ENCODE results near the gene MCRS1.
A peak's percentile ranks its signal among the peaks of the same experiment; 100 is the strongest.

The MCRS1 gene

DNA sequence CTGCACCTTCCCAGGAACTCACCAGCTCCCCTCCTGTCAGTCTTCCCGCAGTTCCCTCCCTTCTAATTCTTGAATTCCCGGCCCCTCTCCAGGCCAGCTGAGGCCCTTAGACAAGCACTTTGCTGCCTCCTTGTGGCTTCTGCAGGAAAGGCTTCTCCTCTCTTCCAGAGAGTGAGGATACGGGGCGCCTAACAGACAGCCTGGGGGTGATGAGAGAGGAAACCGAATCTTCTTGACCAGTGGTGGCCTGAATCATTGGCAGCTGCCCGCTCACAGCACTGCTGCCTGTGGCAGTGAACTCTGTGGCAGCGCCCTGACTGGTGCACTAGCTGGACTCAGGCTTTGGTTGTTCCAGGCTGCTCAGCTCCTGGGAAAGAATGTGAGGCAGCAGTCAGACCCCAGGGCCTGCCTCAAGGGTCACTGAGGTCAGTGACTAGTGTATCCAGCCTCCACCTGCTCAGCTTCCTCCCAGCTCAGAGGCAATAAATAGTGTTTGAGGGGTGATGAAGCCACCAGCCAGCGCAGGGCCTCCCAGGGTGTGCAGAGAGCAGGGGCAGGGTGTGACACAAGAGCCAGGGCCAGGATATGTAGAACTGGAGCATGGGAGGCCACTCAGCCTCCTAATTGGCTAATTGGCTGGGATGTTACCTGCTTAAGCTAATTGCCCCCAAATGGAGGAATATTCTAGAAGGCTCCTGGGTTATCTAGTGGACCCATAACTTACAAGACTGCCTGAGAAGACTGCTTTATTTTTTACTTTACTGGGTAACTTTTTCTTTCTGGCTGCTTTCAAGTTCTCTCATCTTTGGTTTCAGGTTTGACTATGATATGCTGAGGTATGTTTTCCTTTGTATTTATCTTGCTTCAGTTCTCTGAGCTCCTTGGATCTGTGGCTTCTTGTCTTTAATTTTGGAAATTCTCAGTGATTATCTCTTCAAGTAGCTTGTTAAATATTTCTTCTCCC lies 12.9 kb upstream of the MCRS1 start:
- peak; percentile 50 for DNase-seq

DNA sequence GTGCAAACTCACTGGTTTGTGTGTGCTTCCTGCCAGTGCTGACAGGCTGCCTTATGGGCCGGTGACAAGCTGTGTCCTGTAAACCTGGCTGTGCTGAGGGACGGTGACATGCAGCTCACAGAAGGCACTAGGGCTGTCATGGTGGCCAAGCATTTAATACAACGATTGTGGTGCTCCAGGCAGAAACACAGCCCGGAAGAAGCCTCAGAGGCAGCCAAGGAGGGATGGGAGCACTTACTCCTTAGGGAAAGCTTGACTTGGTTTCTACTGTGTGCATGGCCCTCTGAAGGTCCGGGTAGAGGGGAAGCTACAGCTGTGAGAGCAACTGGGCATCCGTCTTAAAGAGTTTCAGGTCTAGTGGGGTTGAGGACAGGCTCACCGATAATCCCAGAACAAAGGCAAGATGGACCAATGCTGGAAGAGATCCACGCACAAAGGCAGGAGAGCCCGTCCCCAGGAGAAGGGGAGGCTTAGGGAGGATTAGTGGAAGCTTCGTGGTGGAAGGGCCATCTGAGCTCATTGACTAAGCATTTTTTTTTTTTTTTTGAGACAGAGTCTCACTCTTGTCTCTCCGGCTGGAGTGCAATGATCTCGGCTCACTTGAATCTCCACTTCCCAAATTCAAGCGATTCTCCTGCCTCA lies 10.7 kb upstream of the MCRS1 start:
- DNase-seq = no peak

DNA sequence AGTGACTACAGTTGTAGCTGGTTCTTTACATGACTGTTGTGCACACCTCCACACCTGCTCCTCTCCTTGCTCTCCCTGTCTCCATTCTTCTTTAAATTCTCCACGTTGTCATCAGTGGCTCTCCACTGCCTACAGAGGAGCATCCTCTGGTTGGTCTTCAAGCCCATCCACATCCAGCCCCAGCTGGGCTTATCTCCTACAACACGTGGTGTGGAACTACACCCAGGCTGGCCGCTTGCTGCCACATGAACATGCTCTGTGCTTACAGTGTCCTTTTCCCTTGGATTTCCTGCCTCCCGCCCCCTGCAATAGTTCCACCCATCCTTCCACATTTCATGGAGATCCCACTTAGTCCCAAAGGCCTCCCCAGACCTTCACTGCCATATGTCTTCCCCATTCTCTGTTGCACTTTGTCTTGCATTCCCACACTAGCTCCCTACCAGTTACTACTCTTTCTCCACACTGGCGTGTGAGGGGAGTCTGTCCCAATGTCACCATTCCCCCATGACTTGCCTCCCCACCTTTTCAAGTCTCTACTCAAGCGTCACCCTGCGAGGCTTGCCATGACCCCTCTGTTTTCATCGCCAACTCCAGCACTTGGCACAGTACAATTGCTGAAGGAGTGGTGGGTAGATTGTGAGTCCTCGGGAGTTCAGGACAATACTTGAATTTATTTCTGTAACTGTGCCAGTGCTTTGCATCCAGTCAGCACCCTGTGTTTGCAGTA lies 9.8 kb upstream of the MCRS1 start:
- DNase-seq = no peak

DNA sequence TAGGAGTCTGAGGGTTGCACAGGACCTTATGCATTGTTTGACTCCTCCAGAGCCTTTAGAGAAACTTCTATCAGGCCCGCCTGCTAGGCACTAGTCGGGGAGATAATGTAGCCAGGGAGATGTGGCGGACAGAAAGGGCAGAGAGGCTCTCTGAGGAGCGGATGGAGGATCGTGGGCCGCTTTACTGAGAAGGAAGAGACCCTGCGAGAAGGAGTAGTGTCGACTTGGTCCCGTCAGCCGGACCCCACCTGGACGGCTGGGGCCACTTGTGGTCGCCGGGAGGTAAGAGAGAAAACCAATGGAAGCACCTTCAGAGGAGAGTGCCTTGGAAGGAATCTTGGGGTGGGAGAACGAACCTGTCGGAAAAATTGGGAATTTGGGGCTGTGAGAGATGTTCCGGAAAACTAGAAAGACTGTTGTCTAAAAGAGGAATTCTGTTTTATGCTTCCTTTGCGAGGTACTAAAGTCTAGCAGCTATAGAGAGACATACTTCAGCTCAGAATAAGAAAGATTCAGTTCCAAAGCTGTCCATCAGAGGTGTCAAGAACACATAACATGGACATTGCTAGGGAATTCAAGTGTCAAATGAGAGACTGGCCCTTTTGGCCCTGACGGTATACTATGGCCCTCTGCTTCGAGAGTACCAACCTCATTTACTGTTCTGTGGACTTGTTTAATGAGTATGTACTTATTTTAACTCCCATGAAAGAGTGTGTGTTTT lies 660 bp upstream of the MCRS1 start:
- DNase-seq = no peak

DNA sequence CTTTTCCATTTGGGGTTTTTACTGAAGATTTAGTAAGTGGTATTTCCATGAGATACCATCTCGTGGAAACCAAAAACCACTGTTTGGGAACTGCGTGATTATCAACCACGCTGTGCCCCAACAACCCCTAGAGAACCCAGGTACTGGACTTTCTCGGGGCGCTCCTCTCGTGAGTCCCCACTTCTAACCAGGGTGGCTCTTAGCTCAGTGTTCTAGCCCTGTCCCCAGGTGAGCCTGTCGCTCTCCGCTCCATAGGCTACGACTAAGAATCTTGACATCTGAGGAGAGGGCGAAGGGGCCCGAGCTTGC lies 686 bp downstream of the MCRS1 start:
- DNase-seq = no peak

DNA sequence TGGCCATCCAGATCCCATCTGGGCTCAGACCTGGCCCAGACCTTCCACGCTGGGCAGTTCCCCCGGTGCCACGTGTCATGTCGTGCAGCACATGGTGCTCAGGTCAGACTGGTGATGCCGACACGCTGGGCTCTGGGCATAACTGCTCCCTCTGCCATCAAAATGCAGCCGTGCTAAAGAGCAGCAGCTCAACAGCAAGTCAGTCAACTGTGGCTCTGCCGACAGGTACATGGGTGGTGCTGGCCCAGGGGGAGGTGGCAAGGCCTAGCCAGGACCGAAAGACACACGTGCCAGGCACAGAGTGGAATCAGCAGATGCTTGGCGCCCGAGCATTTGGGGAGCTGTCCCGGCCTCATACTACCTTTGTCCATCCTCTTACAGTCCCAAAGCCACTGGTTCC lies 1.6 kb downstream of the MCRS1 start:
- no peak for DNase-seq

DNA sequence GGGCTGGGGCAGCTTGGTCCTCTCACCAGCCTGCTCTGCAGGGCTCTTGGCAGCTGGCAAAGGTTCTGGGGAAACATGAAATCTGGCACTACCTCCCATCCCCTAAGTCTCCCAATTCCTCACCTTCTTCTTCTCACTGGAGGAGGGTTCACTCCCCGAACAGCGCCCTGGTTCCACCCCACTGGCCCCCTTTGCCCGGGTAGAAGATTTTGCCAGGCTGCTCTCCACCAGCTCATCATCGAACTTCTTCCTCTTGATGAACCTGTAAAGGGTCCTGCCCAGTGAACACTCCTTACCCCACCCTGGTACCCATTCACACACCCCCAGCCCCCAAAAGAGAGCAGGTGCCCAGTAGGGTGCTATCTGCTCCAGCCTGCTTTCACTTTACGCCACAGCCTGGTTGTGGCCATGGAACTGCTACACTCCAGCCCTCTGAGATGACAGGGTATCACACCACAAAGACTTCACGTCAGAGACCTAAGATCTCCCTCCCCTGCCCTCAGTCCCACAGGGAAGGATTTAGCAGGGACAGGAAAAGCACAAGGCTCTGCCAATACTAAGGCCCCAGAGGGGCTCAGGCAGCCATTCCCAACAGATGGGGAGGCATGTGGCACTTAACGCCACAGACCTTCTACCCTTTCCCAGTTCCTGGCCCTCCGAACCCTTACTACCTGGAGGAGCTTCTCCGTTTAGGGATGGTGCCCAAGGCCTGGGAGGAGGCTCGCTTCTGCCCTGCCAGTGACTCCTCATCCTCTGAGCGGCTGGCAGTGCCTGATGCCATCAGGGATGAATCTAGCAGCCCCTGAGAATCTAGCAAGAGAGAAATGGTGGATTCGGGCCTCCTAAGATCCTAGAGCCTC lies 2.3 kb downstream of the MCRS1 start:
- no peak for DNase-seq

DNA sequence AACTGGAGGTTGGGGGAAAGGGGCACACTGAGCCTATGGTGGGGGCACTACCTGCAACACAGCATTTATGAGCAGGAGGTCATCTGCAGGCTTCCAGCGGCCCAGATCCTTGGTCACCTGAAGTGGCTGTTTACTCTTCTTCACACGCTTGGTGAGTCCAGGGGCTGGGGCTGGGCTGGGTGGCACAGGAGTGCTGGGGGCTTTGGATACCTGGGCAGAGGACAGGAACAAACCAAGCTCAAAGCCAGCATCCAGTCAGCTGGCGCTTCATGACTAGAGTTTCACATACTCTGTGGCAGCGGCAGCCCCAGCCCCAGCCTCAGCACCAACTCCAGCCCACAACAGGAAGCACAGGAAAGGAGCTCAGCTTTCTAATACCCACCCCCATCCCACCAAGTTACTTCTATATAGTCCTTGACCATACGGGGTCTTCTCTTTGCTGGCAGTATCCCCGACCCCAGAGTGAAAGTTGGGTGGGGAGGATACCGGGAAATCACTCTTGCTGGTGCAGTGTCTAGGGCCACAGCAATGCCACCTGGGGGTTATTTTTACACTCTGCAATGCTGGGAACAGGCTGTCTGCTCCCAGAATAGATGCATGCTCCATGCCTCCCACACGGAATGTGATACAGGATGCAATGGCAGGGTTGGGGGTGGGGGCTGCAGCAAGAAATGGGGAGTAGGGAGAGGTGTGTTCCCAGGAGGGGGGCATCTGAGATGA lies 3.1 kb downstream of the MCRS1 start:
- no peak for DNase-seq

DNA sequence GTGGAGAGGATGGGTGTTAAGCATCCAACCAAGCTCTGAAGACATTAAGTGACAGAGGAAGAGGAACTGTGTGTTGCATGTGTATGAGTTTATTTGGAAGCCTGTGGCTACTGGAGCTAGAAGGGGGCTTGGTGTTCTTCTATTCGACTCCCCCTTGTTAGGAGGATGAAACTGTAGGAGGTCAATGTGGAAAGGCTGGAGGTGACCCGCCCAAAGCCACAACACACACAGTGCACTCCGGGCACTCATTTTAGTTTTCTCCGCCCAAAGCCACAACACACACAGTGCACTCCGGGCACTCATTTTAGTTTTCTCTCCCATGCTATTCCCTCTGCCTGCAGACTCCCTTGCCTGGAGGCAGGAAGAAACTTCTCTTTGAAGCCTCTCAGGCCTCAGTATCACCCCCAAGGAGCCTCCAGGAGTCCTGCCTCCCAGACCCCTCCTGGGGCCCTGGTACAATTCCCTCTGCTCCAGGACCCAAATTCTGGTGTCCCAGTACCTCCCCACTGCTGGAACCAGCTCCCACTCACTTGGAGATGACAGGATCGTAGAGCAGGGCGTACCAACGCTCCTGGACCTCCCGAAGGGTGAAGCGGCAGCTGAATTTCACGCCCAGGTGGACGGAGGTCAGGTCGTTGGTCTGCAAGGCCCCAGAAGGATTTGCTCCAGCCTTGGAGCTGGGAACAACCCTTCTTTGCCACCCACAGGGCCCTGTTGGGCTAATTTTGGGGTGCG lies 3.8 kb downstream of the MCRS1 start:
- DNase-seq = no peak

DNA sequence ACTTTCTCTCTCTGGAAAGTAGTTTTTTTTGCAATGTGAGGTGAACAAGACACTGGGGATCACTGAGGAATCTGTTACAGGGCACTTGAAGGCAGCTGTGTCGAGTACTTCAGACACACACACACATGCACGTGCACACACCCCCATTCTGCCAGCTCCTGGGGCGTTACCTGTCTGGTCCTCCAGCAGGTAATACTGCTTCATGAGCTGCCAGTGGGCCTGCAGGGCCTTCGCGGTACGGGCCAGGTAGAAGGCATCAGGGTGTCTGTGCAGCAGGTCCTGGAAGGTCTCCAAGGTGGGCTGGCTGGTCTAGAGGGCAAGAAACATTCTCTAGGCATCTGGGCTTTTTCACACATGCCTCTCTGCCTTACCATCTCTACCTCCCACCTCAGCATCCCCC lies 5.1 kb downstream of the MCRS1 start:
- no peak for DNase-seq

DNA sequence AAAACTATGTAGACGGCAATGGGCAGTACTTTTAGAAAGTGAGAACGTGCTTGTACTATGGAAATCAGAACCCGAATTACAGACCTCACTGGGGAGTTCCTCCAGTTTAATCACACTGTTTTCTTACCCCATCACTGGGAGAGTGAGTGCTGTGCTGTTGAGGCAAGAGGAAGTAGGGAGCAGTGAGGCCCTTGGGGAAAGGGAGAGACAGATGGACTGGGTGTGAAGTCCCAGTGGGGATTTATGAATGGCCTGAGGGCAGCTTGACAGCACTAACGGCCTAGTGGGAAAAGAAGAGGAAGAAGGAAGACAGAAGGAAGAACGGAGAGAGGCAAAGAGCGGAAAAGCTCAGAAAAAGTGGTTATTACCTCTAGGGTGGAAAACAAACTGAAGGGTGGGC lies 5.7 kb downstream of the MCRS1 start:
- no peak for DNase-seq

DNA sequence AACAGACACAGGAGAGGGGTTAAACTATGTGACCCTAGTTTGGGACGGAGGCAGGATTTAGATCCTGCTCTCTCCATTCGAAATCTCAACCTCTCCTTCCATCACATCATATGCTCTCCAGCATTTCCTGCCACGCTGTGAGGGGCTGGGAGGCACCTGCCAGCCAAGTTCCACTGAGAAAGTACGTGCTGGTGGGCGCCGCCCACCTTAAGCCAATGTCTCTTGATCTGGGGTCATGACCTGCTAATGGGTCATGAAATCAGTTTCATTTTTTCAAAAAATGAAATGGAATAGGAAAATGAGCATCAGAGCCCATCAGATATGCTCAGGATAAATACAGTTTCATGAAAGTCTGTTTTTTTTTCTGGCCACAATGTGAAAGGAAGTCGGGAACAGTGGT lies 7.2 kb downstream of the MCRS1 start:
- no peak for DNase-seq

DNA sequence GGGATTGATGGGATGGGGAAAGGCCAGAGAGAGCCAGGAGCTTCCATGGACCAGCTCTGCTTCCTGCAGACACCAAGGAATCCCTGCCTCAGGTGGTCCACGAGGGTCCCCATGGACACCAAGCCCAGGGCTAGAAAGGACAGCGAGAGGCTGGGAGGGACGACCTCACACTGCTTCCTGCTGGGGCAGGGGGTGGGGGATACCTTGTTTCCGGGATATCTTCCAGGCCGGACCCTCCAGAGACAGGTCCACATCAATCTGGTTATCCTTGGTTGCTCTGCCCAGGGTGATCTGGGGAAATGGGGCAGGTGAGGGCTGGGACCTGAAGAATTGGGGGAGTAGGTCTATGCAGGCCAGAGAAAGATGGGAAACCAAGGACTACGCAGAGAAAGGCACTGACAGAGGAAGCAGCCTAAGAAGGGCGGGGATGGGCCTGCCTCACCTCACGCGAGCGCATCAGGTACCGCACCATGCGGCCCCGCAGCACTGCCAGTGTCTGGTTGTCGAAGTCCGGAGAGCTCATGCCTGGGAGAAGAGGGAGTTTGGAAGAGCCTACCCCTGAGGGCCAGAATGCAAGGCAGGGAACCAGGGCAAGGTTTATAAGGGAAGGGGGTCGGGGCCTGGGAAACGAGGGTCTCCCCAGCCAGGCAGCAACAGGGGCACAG lies 8.8 kb downstream of the MCRS1 start:
- no peak for DNase-seq

DNA sequence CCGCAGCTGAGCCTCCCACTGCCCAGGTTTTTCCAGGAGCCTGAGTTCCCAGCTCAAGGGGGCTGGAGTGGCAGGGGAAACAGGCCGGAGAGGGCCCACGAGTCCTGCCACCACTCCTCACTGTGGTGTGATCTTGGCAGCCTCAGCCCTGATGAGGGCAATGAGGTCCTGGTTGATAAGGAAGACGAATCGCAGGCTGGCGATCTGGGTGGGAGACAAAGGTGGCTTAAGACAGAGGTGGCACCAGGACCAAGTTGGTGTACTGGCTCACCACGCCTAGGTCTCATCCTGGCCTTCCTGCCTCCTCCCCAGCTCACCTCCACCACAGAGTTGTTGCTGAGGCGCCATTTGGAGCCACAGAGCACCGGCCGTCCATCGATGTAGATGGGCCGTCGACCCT lies 9.4 kb downstream of the MCRS1 start:
- DNase-seq = no peak

DNA sequence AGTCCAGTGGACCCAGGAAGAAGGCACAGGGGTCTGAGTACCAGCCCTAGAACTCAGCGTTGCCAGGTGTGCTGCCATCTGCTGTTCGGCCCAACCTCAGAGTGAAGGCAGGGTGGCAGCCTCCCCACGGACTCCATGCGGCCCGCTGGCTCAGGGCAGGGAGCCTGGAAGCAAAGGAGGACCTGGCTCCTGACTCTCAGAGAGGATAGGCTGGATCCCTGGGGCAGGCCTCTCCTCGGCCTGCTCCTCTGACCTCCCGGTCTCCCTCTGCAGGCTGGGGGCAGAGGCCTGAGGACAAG lies 10.1 kb downstream of the MCRS1 start:
- DNase-seq = no peak

DNA sequence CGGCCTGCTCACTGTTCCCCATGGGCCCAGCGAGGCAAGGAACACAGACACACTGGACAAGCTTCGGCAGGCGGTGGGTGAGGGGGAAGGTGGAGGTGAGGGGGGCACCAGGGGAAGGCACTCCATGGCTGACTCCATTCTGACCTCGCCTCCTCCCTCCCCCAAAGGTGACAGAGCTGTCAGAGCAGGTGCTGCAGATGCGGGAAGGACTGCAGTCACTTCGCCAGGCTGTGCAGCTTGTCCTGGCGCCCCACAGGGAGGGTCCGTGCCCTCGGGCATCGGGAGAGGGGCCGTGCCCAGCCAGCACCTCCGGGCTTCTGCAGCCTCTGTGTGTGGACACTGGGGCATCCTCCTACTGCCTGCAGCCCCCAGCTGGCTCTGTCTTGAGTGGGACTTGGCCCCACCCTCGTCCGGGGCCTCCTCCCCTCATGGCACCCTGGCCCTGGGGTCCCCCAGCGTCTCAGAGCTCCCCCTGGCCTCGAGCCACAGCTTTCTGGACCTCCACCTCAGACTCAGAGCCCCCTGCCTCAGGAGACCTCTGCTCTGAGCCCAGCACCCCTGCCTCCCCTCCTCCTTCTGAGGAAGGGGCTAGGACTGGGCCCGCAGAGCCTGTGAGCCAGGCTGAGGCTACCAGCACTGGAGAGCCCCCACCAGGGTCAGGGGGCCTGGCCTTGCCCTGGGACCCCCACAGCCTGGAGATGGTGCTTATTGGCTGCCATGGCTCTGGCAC lies 10.6 kb downstream of the MCRS1 start:
- no peak for DNase-seq

DNA sequence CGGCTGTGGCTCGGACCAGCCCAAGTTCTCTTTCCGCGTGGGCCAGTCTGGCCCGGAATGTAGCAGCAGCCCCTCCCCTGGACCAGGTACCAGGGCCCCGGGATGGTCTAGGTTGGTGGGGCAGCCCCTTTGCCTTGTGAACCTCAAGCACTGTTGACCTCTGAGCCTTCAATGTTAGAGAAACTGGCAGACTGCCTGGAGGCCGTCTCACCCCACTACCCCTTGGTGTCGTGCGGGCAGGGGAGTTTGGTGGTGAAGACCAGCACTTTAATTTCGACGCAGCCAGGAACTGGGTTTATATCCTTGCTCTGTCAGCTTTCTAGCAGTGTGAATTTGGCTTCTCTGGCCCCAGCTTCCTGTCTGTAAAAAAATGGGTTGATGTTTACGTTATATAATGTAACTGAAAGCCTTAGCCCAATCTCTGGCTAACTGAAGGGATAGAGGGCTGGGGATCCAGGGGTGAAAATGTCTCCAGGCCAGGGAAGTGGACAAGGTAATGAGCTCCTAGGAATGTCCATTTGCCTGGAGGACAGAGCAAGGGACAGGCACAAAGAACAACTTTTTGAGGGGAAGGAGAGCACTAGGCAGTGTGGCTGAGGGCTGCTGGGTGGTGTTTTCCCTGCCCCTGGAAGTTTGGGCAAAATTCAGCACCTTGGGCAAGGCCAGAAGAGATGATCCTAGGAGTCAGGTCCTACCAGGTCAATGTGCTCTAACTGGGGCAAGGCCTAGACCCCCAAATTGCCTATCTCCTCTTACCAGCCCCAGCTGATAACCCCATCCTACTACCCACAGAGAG lies 11.4 kb downstream of the MCRS1 start:
- DNase-seq = no peak

DNA sequence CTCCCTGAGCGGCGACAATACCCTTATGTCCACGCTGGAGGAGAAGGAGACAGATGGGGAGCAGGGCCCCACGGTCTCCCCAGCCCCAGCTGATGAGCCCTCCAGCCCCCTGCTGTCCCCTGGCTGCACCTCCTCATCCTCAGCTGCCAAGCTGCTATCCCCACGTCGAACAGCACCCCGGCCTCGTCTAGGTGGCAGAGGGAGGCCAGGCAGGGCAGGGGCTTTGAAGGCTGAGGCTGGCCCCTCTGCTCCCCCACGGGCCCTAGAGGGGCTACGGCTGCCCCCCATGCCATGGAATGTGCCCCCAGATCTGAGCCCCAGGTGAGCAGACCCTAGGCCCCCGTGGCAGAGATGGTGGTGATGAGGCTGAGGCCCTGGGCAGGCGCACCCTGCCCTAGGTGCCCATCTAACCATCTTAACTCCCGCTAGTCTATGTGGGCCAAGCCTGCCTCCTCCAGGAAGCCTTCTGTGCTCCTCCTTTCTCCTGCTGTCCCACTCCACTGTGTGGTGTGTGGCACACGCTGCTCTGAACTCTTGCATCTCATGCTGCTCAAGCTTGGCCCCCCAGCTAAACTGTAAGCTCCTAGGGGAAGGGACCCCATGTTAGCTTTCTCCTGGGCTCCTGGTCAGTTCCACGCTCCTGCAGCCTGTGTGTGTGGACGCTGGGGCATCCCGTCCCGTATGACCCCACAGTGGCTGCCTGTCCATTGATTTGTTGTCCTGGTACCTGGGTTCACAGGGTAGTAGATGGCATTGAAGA lies 12.1 kb downstream of the MCRS1 start:
- DNase-seq = no peak
